ENCODE data around the gene ALDH4A1. TPM values are rescaled to one million over a fixed set of nuclear protein-coding genes. Genes with fewer than 3 reads are reported as not detected.
"Not testable (repeated sequence)": the region's sequence is repeated elsewhere in the genome, so short reads cannot be mapped to it uniquely, and the experiment has no call there.

Gene ALDH4A1
- total RNA-seq, 1 donor from 2014 or later, result 11.5 TPM

DNA sequence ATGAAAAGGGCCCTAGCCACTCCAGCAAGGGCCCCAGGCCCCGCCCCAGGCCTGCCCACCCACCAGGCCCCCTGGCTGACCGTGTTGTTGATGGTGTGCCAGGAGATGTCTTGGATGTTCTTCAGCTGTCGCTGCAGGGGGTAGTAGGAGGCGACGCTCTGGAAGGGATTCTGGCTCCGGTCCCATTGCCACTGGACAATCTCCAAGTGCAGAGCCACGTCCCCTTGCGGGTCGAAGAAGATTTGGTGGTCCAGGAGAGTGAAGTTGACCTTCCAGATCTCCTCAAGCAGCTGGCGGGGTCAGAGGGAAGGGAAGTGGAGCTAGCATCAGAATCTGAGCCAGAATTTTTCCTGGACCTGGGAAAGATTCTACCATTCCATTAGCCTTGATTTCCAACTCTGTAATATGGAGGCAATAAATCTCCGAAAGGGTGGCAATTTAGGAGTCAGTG is 53.1 kb downstream of the ALDH4A1 start:
- Mint-ChIP-seq H3K36me3 (no peaks in the 10 kb centered on the region), H3K27me3 (ENCODE audit: low read depth) (peaks cover 33% of the 10 kb centered on the region), H3K27ac (no peak overlapping the region), H3K4me3 (no peak overlapping the region), H3K9me3 (peaks cover 4% of the 10 kb centered on the region), H3K4me1 (peaks cover 2% of the 10 kb centered on the region)
- TF ChIP-seq, protein P1, sequence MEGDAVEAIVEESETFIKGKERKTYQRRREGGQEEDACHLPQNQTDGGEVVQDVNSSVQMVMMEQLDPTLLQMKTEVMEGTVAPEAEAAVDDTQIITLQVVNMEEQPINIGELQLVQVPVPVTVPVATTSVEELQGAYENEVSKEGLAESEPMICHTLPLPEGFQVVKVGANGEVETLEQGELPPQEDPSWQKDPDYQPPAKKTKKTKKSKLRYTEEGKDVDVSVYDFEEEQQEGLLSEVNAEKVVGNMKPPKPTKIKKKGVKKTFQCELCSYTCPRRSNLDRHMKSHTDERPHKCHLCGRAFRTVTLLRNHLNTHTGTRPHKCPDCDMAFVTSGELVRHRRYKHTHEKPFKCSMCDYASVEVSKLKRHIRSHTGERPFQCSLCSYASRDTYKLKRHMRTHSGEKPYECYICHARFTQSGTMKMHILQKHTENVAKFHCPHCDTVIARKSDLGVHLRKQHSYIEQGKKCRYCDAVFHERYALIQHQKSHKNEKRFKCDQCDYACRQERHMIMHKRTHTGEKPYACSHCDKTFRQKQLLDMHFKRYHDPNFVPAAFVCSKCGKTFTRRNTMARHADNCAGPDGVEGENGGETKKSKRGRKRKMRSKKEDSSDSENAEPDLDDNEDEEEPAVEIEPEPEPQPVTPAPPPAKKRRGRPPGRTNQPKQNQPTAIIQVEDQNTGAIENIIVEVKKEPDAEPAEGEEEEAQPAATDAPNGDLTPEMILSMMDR (IDR thresholded peaks at IDR 0.05; ENCODE audit: unreplicated experiment), result no peak
- no peak for DNase-seq (ENCODE audit: low spot score in 2 of 2, unreplicated experiment in 2 of 2)

DNA sequence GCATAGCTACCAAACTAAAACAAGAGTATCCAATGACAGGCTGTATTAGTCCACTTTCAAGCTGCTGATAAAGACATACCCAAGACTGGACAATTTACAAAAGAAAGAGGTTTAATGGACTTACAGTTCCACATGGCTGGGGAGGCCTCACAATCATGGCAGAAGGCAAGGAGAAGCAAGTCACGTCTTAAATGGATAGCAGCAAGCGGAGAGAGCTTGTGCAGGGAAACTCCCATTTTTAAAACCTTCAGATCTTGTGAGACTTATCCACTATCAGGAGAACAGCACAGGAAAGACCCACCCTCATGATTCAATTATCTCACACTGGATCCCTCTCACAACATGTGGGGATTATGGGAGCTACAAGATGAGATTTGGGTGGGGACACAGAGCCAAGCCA is 54.6 kb downstream of the ALDH4A1 start:
- H3K9me3 Mint-ChIP-seq, H3K4me1 Mint-ChIP-seq: not testable (repeated sequence)
- peaks cover 43% of the 10 kb centered on the region for H3K27me3 Mint-ChIP-seq (ENCODE audit: low read depth)

DNA sequence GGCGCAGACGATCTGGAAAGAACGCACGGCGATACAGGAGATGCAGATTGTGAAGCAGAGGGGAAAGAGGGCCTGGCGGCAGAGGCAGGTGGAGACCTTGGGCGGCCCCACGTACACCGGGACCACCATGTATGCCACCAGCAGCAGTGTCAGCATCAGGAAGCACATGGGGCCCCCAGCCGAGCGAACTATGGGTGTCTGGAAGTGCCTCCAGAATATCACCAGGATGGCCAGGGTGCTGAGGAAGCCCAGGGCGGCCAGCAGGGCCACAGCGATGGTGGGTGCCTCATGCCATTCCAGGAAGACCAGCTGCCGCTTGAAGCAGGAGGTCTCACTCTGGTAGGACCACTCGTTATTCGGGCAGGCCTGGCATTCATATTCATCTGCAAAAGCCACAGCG is 62.2 kb downstream of the ALDH4A1 start:
- TF ChIP-seq, protein P1 (IDR thresholded peaks at IDR 0.05; ENCODE audit: unreplicated experiment), result no peak
- H3K36me3 Mint-ChIP-seq, result no peaks in the 10 kb centered on the region
- H3K27me3 Mint-ChIP-seq (ENCODE audit: low read depth), result peaks cover 59% of the 10 kb centered on the region
- no peak overlapping the region for H3K4me3 Mint-ChIP-seq
- H3K27ac Mint-ChIP-seq, result no peak overlapping the region
- peaks cover 3% of the 10 kb centered on the region for H3K9me3 Mint-ChIP-seq
- H3K4me1 Mint-ChIP-seq, result no peaks in the 10 kb centered on the region
- no peak for DNase-seq (ENCODE audit: low spot score in 2 of 2, unreplicated experiment in 2 of 2)

More for the DNA sequence above, 54.6 kb downstream of the ALDH4A1 start:
- not testable (repeated sequence) for H3K36me3 Mint-ChIP-seq; H3K4me3 Mint-ChIP-seq; H3K27ac Mint-ChIP-seq; DNase-seq (ENCODE audit: low spot score in 2 of 2, unreplicated experiment in 2 of 2)

DNA sequence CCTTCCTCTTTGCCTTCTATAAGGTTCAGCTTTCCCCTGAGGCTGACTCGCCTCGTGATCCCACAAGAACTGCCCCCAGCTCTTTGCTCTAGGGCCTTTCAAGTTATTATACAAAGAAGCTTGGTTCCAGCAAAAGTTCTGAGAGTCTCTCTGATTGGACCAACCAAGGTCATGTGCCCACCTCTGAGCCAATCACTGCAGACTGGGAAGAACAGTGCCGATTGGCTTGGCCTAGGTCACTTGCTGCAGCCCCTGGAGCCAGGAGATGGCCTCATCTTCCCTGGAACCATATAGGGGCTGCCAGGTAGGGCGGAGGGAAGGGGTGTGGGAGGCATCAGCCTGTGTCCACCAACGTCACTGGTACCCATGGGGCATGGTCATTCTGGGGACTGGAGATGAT is 65.7 kb downstream of the ALDH4A1 start:
- H3K36me3 Mint-ChIP-seq, result no peaks in the 10 kb centered on the region
- TF ChIP-seq, protein P1 (IDR thresholded peaks at IDR 0.05; ENCODE audit: unreplicated experiment), result no peak
- H3K27me3 Mint-ChIP-seq (ENCODE audit: low read depth), result peaks cover 35% of the 10 kb centered on the region
- H3K27ac Mint-ChIP-seq, result no peak overlapping the region
- no peaks in the 10 kb centered on the region for H3K4me1 Mint-ChIP-seq
- no peak overlapping the region for H3K4me3 Mint-ChIP-seq
- DNase-seq (ENCODE audit: low spot score in 2 of 2, unreplicated experiment in 2 of 2), result no peak
- H3K9me3 Mint-ChIP-seq, result no peaks in the 10 kb centered on the region

DNA sequence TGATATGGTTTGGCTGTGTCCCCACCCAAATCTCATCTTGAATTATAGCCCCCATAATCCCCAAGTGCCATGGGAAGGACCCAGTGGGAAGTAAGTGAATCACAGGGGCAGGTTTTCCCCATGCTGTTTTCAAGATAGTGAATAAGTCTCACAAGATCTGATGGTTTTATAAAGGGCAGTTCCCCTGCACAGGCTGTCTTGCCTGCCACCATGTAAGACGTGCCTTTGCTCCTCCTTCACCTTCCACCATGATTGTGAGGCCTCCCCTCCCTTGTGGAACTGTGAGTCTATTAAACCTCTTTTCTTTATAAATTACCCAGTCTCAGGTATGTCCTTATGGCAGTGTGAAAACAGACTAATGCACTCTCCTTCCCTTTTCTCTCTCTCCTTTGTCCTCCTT is 70.0 kb downstream of the ALDH4A1 start:
- H3K4me3 Mint-ChIP-seq; H3K36me3 Mint-ChIP-seq; H3K9me3 Mint-ChIP-seq; H3K27ac Mint-ChIP-seq; H3K4me1 Mint-ChIP-seq; DNase-seq (ENCODE audit: low spot score in 2 of 2, unreplicated experiment in 2 of 2): not testable (repeated sequence)
- H3K27me3 Mint-ChIP-seq (ENCODE audit: low read depth), result peaks cover 19% of the 10 kb centered on the region

DNA sequence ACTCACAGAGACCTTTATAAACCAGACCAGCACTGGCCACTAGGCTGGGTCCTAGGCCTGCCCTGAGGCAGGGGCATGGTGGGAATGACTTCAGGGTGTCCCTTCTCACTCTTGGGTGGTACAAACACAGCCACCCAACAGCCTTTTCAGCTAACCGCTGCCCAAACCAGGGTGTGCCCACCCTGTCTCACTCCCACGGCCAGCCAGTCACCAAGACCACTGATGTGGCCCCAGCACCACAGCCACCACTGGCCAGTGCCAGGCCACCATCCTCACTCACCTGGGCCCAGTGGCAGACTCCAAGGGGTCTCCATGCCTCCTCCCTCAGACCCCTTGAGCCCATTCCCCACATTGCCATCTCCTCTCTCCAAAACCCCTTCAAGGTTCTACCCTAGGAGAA is 70.7 kb downstream of the ALDH4A1 start:
- no peak overlapping the region for H3K27ac Mint-ChIP-seq
- TF ChIP-seq, protein P1 (IDR thresholded peaks at IDR 0.05; ENCODE audit: unreplicated experiment), result no peak
- H3K9me3 Mint-ChIP-seq, result peaks cover 8% of the 10 kb centered on the region
- no peak for DNase-seq (ENCODE audit: low spot score in 2 of 2, unreplicated experiment in 2 of 2)
- peaks cover 14% of the 10 kb centered on the region for H3K27me3 Mint-ChIP-seq (ENCODE audit: low read depth)
- H3K4me3 Mint-ChIP-seq, result no peak overlapping the region
- H3K36me3 Mint-ChIP-seq, result no peaks in the 10 kb centered on the region
- H3K4me1 Mint-ChIP-seq, result no peaks in the 10 kb centered on the region

DNA sequence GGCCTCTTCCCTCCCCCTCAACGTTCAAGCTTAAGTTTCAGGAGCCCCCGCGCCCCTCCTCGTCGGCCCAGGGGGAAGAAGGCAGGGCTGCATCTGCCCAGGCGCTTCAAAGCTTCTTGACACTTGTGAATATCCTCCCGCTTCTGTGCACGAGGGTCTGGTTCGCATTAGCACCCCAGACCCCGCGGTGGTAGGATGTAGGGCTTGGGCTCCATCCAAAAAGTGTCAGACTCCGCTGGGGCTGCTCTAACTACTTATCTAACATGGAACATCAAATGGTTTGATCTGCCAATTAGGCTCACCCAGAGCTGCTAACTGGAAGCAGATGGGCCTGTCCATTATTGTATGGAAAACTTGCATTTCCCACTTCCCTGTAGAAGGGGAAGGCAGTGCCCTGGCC is 71.8 kb downstream of the ALDH4A1 start:
- no peak for DNase-seq (ENCODE audit: low spot score in 2 of 2, unreplicated experiment in 2 of 2)
- H3K4me3 Mint-ChIP-seq, result no peak overlapping the region

More for the DNA sequence above, 71.8 kb downstream of the ALDH4A1 start:
- H3K27ac Mint-ChIP-seq, result no peak overlapping the region
- no peaks in the 10 kb centered on the region for H3K36me3 Mint-ChIP-seq
- H3K9me3 Mint-ChIP-seq, result peaks cover 13% of the 10 kb centered on the region
- TF ChIP-seq, protein P1 (IDR thresholded peaks at IDR 0.05; ENCODE audit: unreplicated experiment), result no peak
- peaks cover 20% of the 10 kb centered on the region for H3K27me3 Mint-ChIP-seq (ENCODE audit: low read depth)
- H3K4me1 Mint-ChIP-seq, result no peaks in the 10 kb centered on the region
